ENCODE data around the gene SNRNP200.

SNRNP200 gene

GRCh38 chr2:96305091-96305978 lies at the start of gene SNRNP200:
Gene SNRNP200 (minus strand): TSS chr2:96305546. CDS start chr2:96305437, 109 bp downstream.
- peak; percentile 83 to 89 for DNase-seq

GRCh38 chr2:96354492-96354891 lies 49.1 kb upstream of the SNRNP200 start:
- DNase-seq: no peak

- no peak for DNase-seq
These were observed 48.3 kb upstream of the SNRNP200 start for GRCh38 chr2:96353606-96354101.

GRCh38 chr2:96353032-96353561 lies 47.8 kb upstream of the SNRNP200 start:
- DNase-seq: peak in 1 of 2 experiments; percentile 19

GRCh38 chr2:96347395-96347794 lies 42.0 kb upstream of the SNRNP200 start:
- DNase-seq: no peak

- no peak for DNase-seq
These were observed 40.6 kb upstream of the SNRNP200 start for GRCh38 chr2:96345868-96346462.

GRCh38 chr2:96345438-96345837 lies 40.1 kb upstream of the SNRNP200 start:
- no peak for DNase-seq

GRCh38 chr2:96344011-96344410 lies 38.7 kb upstream of the SNRNP200 start:
- no peak for DNase-seq

- no peak for DNase-seq
These were observed 36.7 kb upstream of the SNRNP200 start for GRCh38 chr2:96342085-96342484.

GRCh38 chr2:96341641-96342040 lies 36.3 kb upstream of the SNRNP200 start:
- DNase-seq: no peak

- no peak for DNase-seq
These were observed 35.4 kb upstream of the SNRNP200 start for GRCh38 chr2:96340493-96341414.

- DNase-seq: no peak
These were observed 31.5 kb upstream of the SNRNP200 start for GRCh38 chr2:96336873-96337272.

GRCh38 chr2:96336104-96336775 lies 30.9 kb upstream of the SNRNP200 start:
- DNase-seq: no peak

GRCh38 chr2:96333708-96334107 lies 28.4 kb upstream of the SNRNP200 start:
- no peak for DNase-seq

GRCh38 chr2:96330407-96330806 lies 25.1 kb upstream of the SNRNP200 start:
- no peak for DNase-seq

- no peak for DNase-seq
These were observed 24.5 kb upstream of the SNRNP200 start for GRCh38 chr2:96329874-96330273.

- DNase-seq: no peak
These were observed 24.1 kb upstream of the SNRNP200 start for GRCh38 chr2:96329456-96329855.

- no peak for DNase-seq
These were observed 21.9 kb upstream of the SNRNP200 start for GRCh38 chr2:96326990-96327820.

- DNase-seq: no peak
These were observed 21.2 kb upstream of the SNRNP200 start for GRCh38 chr2:96326564-96326963.

- no peak for DNase-seq
These were observed 20.5 kb upstream of the SNRNP200 start for GRCh38 chr2:96325884-96326255.
